LNCAP (cell line): ENCODE measurements around the gene APBB2.

Experiments used
- CTCF ChIP-seq: fragments of 450-650 bp; IDR thresholded peaks from 2 replicates; pipeline ENCODE4 v1.5.1; 2017; ENCODE audit warnings: mild to moderate bottlenecking

Gene APBB2

GRCh38 chr4:40924793-40925117 lies 289.6 kb downstream of the APBB2 start:
- 0 out of 2 replicates have a peak, but pooled peaks have one; percentile 14 for TF ChIP-seq CTCF

- peak; percentile 96 for TF ChIP-seq CTCF
Observed at GRCh38 chr4:40924096-40924792, 290.1 kb downstream of the APBB2 start.

DNA sequence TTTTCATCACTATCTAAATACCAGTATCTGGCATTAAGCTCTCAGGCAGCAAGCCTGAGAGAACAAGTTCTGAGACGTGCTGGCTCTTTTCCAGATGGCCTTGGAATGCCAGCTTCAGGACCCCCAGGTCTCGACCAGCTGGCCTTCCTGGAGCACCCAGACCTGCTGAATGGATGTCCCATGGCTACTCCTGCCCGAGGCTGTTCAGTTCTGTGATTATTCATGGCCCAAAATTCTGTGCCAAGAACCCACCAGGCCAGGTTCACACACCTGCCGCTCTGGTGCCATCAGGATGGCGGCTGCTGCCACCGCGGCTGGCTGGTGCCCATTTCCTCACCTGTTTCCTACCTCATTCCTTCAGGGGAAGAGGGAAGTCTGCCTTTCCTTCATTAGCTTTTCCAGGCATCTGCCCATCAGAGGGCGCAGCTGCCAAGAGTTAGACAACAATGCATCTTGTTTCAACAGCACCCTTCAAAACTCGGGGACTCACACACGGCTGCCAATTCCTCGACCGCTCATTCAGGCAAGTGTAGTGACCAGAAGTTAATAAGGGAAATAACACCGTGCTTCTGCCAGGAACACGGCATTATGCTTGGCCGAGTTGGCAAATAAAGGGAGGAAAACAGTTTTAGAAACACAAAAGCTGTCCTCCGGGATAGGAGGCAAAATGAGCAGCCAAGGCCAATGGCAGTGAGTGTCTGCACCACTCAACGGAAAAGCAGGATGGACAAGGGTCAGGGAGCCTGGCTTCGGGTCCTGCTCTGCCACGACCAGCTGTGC lies 290.8 kb downstream of the APBB2 start:
- TF ChIP-seq CTCF, result no peak

- no peak for TF ChIP-seq CTCF
Observed at GRCh38 chr4:40918330-40918729, 296.0 kb downstream of the APBB2 start.

GRCh38 chr4:40916880-40917279 lies 297.5 kb downstream of the APBB2 start:
- peak; percentile 21; the same call in 1 of the 2 replicates for TF ChIP-seq CTCF

DNA sequence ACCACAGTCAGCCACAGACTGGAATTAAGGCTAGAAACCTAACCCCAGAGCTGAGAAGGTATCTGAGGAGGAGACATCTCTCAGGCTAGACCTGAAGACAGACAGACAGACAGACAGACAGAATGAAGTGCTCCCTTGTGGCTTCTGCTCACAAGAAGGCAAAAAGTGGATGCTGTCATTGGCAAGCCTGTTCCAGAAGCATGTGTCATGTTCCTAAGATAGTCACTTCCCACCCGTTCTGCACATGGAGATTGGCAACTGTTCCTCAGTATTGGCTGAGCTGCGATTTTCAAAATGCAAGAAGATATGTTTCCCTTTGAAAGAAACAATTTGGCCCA lies 298.2 kb downstream of the APBB2 start:
- no peak for TF ChIP-seq CTCF

- no peak for TF ChIP-seq CTCF
Observed at GRCh38 chr4:40915318-40916217, 298.8 kb downstream of the APBB2 start.
